ENCODE results near the gene TENM4.

DNA sequence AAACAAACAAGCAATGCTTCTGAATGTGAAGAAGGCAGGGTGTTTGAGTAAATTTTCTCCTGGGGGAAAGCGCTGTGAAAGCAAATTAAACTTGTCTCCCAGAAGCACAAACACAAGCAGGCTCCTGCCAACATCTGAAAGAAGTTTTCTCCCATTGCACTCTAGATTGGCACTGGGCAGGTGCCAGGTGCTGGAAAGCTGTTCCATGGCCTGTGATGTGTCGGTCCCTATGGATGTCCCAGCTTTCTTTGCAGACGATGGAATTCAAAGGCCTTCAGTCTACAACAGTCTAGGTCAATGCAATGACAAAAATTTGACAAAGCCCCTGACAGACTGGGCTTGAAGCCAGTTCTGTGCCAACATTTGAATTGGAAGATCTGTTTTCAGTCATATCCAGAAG is 620.1 kb downstream of the TENM4 start:
- no peak for TF ChIP-seq MXI1 (conservative IDR thresholded peaks at IDR 0.05; ENCODE audit: poor library complexity, severe bottlenecking)
- TF ChIP-seq, protein P1, sequence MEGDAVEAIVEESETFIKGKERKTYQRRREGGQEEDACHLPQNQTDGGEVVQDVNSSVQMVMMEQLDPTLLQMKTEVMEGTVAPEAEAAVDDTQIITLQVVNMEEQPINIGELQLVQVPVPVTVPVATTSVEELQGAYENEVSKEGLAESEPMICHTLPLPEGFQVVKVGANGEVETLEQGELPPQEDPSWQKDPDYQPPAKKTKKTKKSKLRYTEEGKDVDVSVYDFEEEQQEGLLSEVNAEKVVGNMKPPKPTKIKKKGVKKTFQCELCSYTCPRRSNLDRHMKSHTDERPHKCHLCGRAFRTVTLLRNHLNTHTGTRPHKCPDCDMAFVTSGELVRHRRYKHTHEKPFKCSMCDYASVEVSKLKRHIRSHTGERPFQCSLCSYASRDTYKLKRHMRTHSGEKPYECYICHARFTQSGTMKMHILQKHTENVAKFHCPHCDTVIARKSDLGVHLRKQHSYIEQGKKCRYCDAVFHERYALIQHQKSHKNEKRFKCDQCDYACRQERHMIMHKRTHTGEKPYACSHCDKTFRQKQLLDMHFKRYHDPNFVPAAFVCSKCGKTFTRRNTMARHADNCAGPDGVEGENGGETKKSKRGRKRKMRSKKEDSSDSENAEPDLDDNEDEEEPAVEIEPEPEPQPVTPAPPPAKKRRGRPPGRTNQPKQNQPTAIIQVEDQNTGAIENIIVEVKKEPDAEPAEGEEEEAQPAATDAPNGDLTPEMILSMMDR (IDR thresholded peaks at IDR 0.05; ENCODE audit: poor library complexity, severe bottlenecking) = no peak
- TF ChIP-seq EP300 (conservative IDR thresholded peaks at IDR 0.05; ENCODE audit: poor library complexity, severe bottlenecking) = no peak
- TF ChIP-seq REST (IDR thresholded peaks at IDR 0.05; ENCODE audit: borderline replicate concordance) = no peak
